Ovary (tissue), 3 donors: ENCODE results near the gene IGF1R.

Experiments used
- EP300 ChIP-seq: sonication (generic); formaldehyde crosslinking; IDR thresholded peaks from one replicate; pipeline ENCODE4 v1.6.1; 2017; ENCODE audit warnings: antibody characterized with exemption
- POLR2A ChIP-seq: fragments of 450-650 bp; IDR thresholded peaks from one replicate; pipeline ENCODE4 v1.6.1; 2017; ENCODE audit warnings: antibody characterized with exemption, mild to moderate bottlenecking, moderate library complexity
- TF ChIP-seq, protein P1 (sequence below), 3 donors: fragments of 450-650 bp in 2 of 3; fragments of 200-600 bp in 1 of 3; IDR thresholded peaks; one replicate each; pipeline versions ENCODE4 v1.5.1 to v1.8.0; 2016 to 2022; ENCODE audit warnings: antibody characterized with exemption in 3 of 3, mild to moderate bottlenecking in 1 of 3
- donor health status: DM: no; HTN: no; CAD: no.

- TF ChIP-seq, protein P1, sequence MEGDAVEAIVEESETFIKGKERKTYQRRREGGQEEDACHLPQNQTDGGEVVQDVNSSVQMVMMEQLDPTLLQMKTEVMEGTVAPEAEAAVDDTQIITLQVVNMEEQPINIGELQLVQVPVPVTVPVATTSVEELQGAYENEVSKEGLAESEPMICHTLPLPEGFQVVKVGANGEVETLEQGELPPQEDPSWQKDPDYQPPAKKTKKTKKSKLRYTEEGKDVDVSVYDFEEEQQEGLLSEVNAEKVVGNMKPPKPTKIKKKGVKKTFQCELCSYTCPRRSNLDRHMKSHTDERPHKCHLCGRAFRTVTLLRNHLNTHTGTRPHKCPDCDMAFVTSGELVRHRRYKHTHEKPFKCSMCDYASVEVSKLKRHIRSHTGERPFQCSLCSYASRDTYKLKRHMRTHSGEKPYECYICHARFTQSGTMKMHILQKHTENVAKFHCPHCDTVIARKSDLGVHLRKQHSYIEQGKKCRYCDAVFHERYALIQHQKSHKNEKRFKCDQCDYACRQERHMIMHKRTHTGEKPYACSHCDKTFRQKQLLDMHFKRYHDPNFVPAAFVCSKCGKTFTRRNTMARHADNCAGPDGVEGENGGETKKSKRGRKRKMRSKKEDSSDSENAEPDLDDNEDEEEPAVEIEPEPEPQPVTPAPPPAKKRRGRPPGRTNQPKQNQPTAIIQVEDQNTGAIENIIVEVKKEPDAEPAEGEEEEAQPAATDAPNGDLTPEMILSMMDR (IDR thresholded peaks at IDR 0.05) = no peak
- TF ChIP-seq POLR2A (no peak), EP300 (no peak)
Observed at GRCh38 chr15:98733098-98733497, 84.8 kb downstream of the IGF1R start.
